Fibroblast of the conjunctiva (primary cell): ENCODE data around the gene DUSP14.
"Not testable (repeated sequence)": the region's sequence is repeated elsewhere in the genome, so short reads cannot be mapped to it uniquely, and the experiment has no call there.

ENCODE experiments used
- DNase-seq: peaks from one replicate; pipeline ENCODE4 v3.0.0-alpha.2; 2010; ENCODE audit warnings: low read depth

DUSP14 gene

GRCh38 chr17:37485938-37486570, 3.6 kb upstream of the DUSP14 start:
- no peak for DNase-seq

GRCh38 chr17:37488009-37488604, 1.6 kb upstream of the DUSP14 start:
- DNase-seq, result peak; percentile 95

- DNase-seq, result peak; percentile 90
Observed at GRCh38 chr17:37488607-37489196, 989 bp upstream of the DUSP14 start.

- no peak for DNase-seq
Observed at GRCh38 chr17:37490022-37490587, 414 bp downstream of the DUSP14 start.

- DNase-seq, result peak; percentile 68
Observed at GRCh38 chr17:37490638-37491614, 1.2 kb downstream of the DUSP14 start.

GRCh38 chr17:37492167-37492566, 2.5 kb downstream of the DUSP14 start:
- no peak for DNase-seq

- DNase-seq, result peak; percentile 34
Observed at GRCh38 chr17:37493249-37494027, 3.7 kb downstream of the DUSP14 start.

- no peak for DNase-seq
Observed at GRCh38 chr17:37494401-37494831, 4.7 kb downstream of the DUSP14 start.

- DNase-seq, result no peak
Observed at GRCh38 chr17:37494971-37495370, 5.3 kb downstream of the DUSP14 start.

- no peak for DNase-seq
Observed at GRCh38 chr17:37500378-37500777, 10.7 kb downstream of the DUSP14 start.

GRCh38 chr17:37502009-37502936, 12.6 kb downstream of the DUSP14 start:
- no peak for DNase-seq

- DNase-seq, result no peak
Observed at GRCh38 chr17:37503148-37503547, 13.5 kb downstream of the DUSP14 start.

GRCh38 chr17:37505333-37505732, 15.6 kb downstream of the DUSP14 start:
- no peak for DNase-seq

GRCh38 chr17:37506678-37507077, 17.0 kb downstream of the DUSP14 start:
- no peak for DNase-seq

- DNase-seq, result no peak
Observed at GRCh38 chr17:37507111-37507510, 17.4 kb downstream of the DUSP14 start.

- DNase-seq, result no peak
Observed at GRCh38 chr17:37510056-37510455, 20.4 kb downstream of the DUSP14 start.

- DNase-seq, result not testable (repeated sequence)
Observed at GRCh38 chr17:37511642-37512041, 22.0 kb downstream of the DUSP14 start.

- DNase-seq, result no peak
Observed at GRCh38 chr17:37512442-37513068, 22.9 kb downstream of the DUSP14 start.

GRCh38 chr17:37513711-37514110, 24.0 kb downstream of the DUSP14 start:
- no peak for DNase-seq

GRCh38 chr17:37516127-37516571, 26.5 kb downstream of the DUSP14 start:
- DNase-seq, result no peak
